Astrocyte (in vitro differentiated cells and primary cell): Measurements from ENCODE around the gene USP1. TPM values are rescaled to one million over a fixed set of nuclear protein-coding genes. Genes with fewer than 3 reads are reported as not detected.

Experiments used
- DNase-seq: peaks from one replicate; pipeline ENCODE4 v3.0.0-alpha.2; 2010; ENCODE audit warnings: low read depth
- FAIRE-seq: peaks from 2 replicates; lab custom pipeline; 2011; peaks lifted over from hg19 to GRCh38; lab: Jason Lieb, UNC
- H2AFZ ChIP-seq: 2 replicates; pipeline ENCODE4 v1.6.0; 2012; ENCODE audit warnings: low read depth, low read length, inconsistent platforms
- H3K27ac ChIP-seq: 2 replicates; pipeline ENCODE4 v1.5.1; 2011; ENCODE audit warnings: low read depth, low read length, inconsistent platforms
- H3K27me3 ChIP-seq: 2 replicates; pipeline ENCODE4 v1.6.0; 2011; ENCODE audit warnings: low read length, inconsistent platforms; ENCODE audit not compliant: insufficient read depth
- H3K36me3 ChIP-seq: 2 replicates; pipeline ENCODE4 v1.5.1; 2011; ENCODE audit warnings: low read length, inconsistent platforms; ENCODE audit not compliant: insufficient read depth
- H3K4me1 ChIP-seq: 2 replicates; pipeline ENCODE4 v1.5.1; 2011; ENCODE audit warnings: low read length, inconsistent platforms; ENCODE audit not compliant: insufficient read depth
- H3K4me2 ChIP-seq: 2 replicates; pipeline ENCODE4 v1.6.0; 2012; ENCODE audit warnings: low read length, inconsistent platforms
- H3K4me3 ChIP-seq: 2 replicates; pipeline ENCODE4 v1.5.1; 2011; ENCODE audit warnings: low read depth, mild to moderate bottlenecking, low read length, inconsistent platforms; ENCODE audit not compliant: insufficient read depth
- H3K79me2 ChIP-seq: 2 replicates; pipeline ENCODE4 v1.6.0; 2012; ENCODE audit warnings: mild to moderate bottlenecking, low read length, inconsistent platforms; ENCODE audit not compliant: insufficient read depth
- H3K9ac ChIP-seq: 2 replicates; pipeline ENCODE4 v1.6.0; 2012; ENCODE audit warnings: mild to moderate bottlenecking, low read length, inconsistent platforms
- H3K9me3 ChIP-seq: 2 replicates; pipeline ENCODE4 v1.5.1; 2012; ENCODE audit warnings: low read depth, mild to moderate bottlenecking, low read length, inconsistent platforms; ENCODE audit not compliant: insufficient read depth
- H4K20me1 ChIP-seq: 2 replicates; pipeline ENCODE4 v1.6.0; 2012; ENCODE audit warnings: low read length, inconsistent platforms; ENCODE audit not compliant: insufficient read depth
- H3K27ac Mint-ChIP-seq: one replicate; pipeline ENCODE4 v1.8.0; 2021; ENCODE audit warnings: mild to moderate bottlenecking, mixed read lengths; ENCODE audit not compliant: unreplicated experiment
- H3K27me3 Mint-ChIP-seq: one replicate; pipeline ENCODE4 v1.8.0; 2021; ENCODE audit warnings: low read depth, mixed read lengths; ENCODE audit not compliant: unreplicated experiment
- H3K36me3 Mint-ChIP-seq: one replicate; pipeline ENCODE4 v1.8.0; 2021; ENCODE audit warnings: low read depth, mixed read lengths; ENCODE audit not compliant: unreplicated experiment
- H3K4me1 Mint-ChIP-seq: one replicate; pipeline ENCODE4 v1.8.0; 2021; ENCODE audit warnings: low read depth, mixed read lengths; ENCODE audit not compliant: unreplicated experiment
- H3K4me3 Mint-ChIP-seq: one replicate; pipeline ENCODE4 v1.8.0; 2021; ENCODE audit warnings: mild to moderate bottlenecking, moderate library complexity, mixed read lengths; ENCODE audit not compliant: unreplicated experiment
- H3K9me3 Mint-ChIP-seq: one replicate; pipeline ENCODE4 v1.8.0; 2021; ENCODE audit warnings: mild to moderate bottlenecking, mixed read lengths; ENCODE audit not compliant: unreplicated experiment
- EZH2 ChIP-seq: IDR thresholded peaks from 2 replicates; pipeline ENCODE4 v1.6.1; 2012; ENCODE audit warnings: mild to moderate bottlenecking, low read length, inconsistent platforms; ENCODE audit not compliant: insufficient read depth
- total RNA-seq: library from RNA; stranded (reverse); gene quantifications from 2 replicates; pipeline ENCODE4 v1.2.1, GENCODE V29; 2021
- TF ChIP-seq, protein P1 (sequence below): IDR thresholded peaks from 2 replicates; pipeline ENCODE4 v1.5.1; 2011; ENCODE audit warnings: low read depth, mild to moderate bottlenecking, inconsistent platforms, low read length, moderate library complexity; ENCODE audit not compliant: insufficient read depth

Gene USP1
- total RNA-seq, 1 donor from 2014 or later: 12.8 TPM

DNA sequence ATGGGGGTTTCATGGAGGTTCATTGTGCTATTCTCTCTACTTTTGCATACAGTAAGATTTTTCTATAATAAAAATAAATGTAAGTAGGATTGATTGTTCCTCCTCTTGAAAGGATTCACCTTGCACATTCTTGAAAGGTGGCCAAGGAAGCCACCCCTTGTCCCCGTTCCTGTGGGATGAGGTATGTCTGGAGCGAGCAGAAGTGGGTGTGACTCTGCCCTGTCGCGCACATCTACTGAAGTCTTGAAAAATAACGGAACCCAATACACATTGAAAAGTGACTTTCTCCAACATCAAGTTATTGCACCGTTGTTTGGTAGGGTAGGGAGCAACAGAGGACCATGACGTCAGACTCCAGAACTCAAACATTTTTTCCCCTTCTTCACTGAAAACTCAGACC lies 46.8 kb upstream of the USP1 start:
- peaks cover 12% of the 10 kb centered on the region for H3K27me3 Mint-ChIP-seq
- FAIRE-seq: no peak
- no peak overlapping the region for H3K27ac ChIP-seq

GRCh38 chr1:62391369-62391971 lies 45.4 kb upstream of the USP1 start:
- H3K79me2 ChIP-seq: no peaks in the 10 kb centered on the region
- no peaks in the 10 kb centered on the region for H3K36me3 ChIP-seq
- H3K4me3 ChIP-seq: no peak overlapping the region
- Mint-ChIP-seq H3K36me3 (no peaks in the 10 kb centered on the region), H3K27me3 (peaks cover 12% of the 10 kb centered on the region), H3K4me3 (no peak overlapping the region), H3K4me1 (peaks cover 2% of the 10 kb centered on the region), H3K27ac (no peak overlapping the region), H3K9me3 (peaks cover 2% of the 10 kb centered on the region)
- H2AFZ ChIP-seq: no peak overlapping the region
- FAIRE-seq (no peak), DNase-seq (no peak)
- TF ChIP-seq EZH2: no peak
- TF ChIP-seq, protein P1, sequence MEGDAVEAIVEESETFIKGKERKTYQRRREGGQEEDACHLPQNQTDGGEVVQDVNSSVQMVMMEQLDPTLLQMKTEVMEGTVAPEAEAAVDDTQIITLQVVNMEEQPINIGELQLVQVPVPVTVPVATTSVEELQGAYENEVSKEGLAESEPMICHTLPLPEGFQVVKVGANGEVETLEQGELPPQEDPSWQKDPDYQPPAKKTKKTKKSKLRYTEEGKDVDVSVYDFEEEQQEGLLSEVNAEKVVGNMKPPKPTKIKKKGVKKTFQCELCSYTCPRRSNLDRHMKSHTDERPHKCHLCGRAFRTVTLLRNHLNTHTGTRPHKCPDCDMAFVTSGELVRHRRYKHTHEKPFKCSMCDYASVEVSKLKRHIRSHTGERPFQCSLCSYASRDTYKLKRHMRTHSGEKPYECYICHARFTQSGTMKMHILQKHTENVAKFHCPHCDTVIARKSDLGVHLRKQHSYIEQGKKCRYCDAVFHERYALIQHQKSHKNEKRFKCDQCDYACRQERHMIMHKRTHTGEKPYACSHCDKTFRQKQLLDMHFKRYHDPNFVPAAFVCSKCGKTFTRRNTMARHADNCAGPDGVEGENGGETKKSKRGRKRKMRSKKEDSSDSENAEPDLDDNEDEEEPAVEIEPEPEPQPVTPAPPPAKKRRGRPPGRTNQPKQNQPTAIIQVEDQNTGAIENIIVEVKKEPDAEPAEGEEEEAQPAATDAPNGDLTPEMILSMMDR: peak; percentile 50
- no peak overlapping the region for H3K9ac ChIP-seq
- H4K20me1 ChIP-seq: no peaks in the 10 kb centered on the region
- peaks cover 2% of the 10 kb centered on the region for H3K27me3 ChIP-seq
- no peak overlapping the region for H3K4me2 ChIP-seq
- H3K9me3 ChIP-seq: no peaks in the 10 kb centered on the region
- H3K27ac ChIP-seq: no peak overlapping the region
- H3K4me1 ChIP-seq: peaks cover under 1% of the 10 kb centered on the region

More for the DNA sequence above, 46.8 kb upstream of the USP1 start:
- Histone ChIP-seq H3K4me3 (no peak overlapping the region), H3K36me3 (no peaks in the 10 kb centered on the region), H2AFZ (no peak overlapping the region), H3K27me3 (peaks cover 2% of the 10 kb centered on the region), H3K79me2 (no peaks in the 10 kb centered on the region), H3K9me3 (no peaks in the 10 kb centered on the region), H4K20me1 (no peaks in the 10 kb centered on the region), H3K9ac (no peak overlapping the region), H3K4me2 (no peak overlapping the region), H3K4me1 (peaks cover 7% of the 10 kb centered on the region)
- DNase-seq: no peak
- no peak overlapping the region for H3K4me3 Mint-ChIP-seq
- TF ChIP-seq, protein P1: no peak
- TF ChIP-seq EZH2: no peak
- no peak overlapping the region for H3K27ac Mint-ChIP-seq
- H3K36me3 Mint-ChIP-seq: no peaks in the 10 kb centered on the region
- H3K4me1 Mint-ChIP-seq: peaks cover 2% of the 10 kb centered on the region
- peaks cover 2% of the 10 kb centered on the region for H3K9me3 Mint-ChIP-seq

GRCh38 chr1:62392951-62393350 lies 43.9 kb upstream of the USP1 start:
- Mint-ChIP-seq H3K27me3 (peaks cover 12% of the 10 kb centered on the region), H3K4me3 (no peak overlapping the region), H3K27ac (no peak overlapping the region), H3K36me3 (no peaks in the 10 kb centered on the region), H3K4me1 (peaks cover 2% of the 10 kb centered on the region), H3K9me3 (peaks cover 2% of the 10 kb centered on the region)
- H3K4me1 ChIP-seq: no peaks in the 10 kb centered on the region
- H3K36me3 ChIP-seq: no peaks in the 10 kb centered on the region
- no peak overlapping the region for H3K4me2 ChIP-seq
- FAIRE-seq (no peak), DNase-seq (no peak)
- H3K27ac ChIP-seq: no peak overlapping the region
- H3K9me3 ChIP-seq: no peaks in the 10 kb centered on the region
- no peak overlapping the region for H3K9ac ChIP-seq
- no peak overlapping the region for H2AFZ ChIP-seq
- no peaks in the 10 kb centered on the region for H3K79me2 ChIP-seq
- TF ChIP-seq, protein P1: no peak
- TF ChIP-seq EZH2: no peak
- no peaks in the 10 kb centered on the region for H4K20me1 ChIP-seq
- no peak overlapping the region for H3K4me3 ChIP-seq
- peaks cover 2% of the 10 kb centered on the region for H3K27me3 ChIP-seq
